ENCODE measurements around the gene SBF1.

- TF ChIP-seq, protein P1, sequence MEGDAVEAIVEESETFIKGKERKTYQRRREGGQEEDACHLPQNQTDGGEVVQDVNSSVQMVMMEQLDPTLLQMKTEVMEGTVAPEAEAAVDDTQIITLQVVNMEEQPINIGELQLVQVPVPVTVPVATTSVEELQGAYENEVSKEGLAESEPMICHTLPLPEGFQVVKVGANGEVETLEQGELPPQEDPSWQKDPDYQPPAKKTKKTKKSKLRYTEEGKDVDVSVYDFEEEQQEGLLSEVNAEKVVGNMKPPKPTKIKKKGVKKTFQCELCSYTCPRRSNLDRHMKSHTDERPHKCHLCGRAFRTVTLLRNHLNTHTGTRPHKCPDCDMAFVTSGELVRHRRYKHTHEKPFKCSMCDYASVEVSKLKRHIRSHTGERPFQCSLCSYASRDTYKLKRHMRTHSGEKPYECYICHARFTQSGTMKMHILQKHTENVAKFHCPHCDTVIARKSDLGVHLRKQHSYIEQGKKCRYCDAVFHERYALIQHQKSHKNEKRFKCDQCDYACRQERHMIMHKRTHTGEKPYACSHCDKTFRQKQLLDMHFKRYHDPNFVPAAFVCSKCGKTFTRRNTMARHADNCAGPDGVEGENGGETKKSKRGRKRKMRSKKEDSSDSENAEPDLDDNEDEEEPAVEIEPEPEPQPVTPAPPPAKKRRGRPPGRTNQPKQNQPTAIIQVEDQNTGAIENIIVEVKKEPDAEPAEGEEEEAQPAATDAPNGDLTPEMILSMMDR (IDR thresholded peaks at IDR 0.05): no peak
- TF ChIP-seq POLR2A (IDR thresholded peaks at IDR 0.05) (no peak), POLR2AphosphoS5 (IDR thresholded peaks at IDR 0.05) (no peak), EP300 (IDR thresholded peaks at IDR 0.05; ENCODE audit: low read depth) (no peak)
Measured at GRCh38 chr22:50506611-50507420, 32.0 kb upstream of the SBF1 start.

Measured in transverse colon (tissue), 4 donors.